HG03064 (cell line): ENCODE data around the gene ZMPSTE24.
"Not testable (repeated sequence)": the region's sequence is repeated elsewhere in the genome, so short reads cannot be mapped to it uniquely, and the experiment has no call there.

Experiments used
- ATAC-seq: cut with Tn5 transposase; IDR thresholded peaks from one replicate; pipeline ENCODE4 v1.9.1; 2021; ENCODE audit warnings: low read depth; ENCODE audit not compliant: unreplicated experiment

Gene ZMPSTE24

DNA sequence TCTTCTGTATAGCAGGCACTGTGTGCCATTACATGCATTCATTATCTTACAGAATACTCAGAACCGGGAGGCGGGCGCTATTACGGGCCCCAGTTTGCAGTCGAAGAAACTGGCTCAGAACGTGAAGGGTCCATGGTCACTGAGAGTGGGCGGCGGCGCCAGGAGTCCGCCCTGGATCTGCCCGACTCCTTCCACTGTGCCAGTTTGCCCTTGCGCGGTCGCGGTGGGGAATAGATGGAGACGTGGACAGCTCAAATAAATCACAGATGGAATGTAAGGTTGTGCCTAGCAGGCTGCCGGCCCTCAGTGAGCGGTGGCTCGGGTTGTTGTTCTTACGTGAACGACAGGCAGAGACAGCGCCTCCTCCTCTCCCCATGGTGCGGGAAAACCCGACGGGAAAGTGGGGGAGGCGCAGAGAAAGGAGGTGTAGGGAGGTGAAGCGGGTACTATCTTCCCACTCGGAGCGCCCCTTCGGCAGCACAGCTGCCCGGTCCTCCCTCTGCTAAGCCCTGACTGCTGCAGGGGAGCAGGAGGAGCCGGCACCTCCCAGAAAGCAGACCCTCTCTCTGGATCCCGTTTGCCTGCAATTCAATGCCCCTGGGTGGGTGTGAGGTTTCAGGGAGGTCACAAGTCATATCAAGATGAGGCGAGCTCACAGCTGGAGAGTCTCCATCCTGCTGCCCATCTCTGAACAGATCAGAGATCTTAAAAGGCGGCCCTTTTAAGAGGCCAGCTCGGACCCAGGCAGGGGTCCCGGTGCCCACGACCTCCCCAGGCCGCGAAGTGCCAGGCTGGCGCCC, 58.0 kb downstream of the ZMPSTE24 start:
- ATAC-seq = no peak

DNA sequence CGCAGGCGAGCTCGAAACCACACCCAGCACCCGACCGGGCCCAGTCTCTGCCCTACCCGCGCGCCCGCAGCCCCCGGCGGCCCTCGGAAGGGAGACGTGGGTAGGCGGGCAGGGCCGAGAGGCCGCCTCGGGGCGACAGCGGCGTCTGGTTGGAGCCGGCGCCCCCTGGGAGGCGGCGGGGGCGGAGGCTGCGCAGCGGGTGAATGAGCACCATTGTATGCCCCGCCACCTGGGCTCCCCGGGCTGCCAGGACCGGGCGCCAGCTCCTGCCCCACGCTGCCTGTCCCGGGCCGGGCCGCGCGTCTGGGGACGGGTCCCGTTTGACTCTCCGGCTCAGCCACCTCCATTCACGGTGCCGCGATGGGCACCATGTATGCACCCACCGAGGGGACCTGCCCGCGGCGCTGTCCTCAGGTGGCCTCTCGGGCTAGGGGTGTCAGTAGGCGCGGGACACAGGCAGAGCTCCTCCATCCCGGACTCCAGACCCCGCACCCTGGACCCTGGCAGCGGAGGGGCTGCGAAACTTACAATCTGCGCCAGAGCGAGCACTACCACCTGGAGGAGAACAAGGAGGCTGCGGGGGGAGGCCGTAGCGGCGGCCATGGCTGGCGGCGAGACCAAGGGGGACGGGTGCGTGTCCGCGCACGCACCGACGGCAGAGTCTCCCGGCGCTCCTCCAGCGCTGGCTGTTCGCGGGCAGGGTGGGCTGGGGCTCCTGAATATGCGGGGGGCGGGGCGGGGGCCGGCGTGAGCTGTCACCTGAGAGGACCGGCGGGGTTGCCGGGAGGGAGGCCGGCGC, 58.8 kb downstream of the ZMPSTE24 start, which contains the start of gene COL9A2:
TSS of gene COL9A2 (minus strand) at position 692 of the 799 bp plus-strand sequence. CDS start at position 603, 89 bp downstream.
- ATAC-seq = no peak

DNA sequence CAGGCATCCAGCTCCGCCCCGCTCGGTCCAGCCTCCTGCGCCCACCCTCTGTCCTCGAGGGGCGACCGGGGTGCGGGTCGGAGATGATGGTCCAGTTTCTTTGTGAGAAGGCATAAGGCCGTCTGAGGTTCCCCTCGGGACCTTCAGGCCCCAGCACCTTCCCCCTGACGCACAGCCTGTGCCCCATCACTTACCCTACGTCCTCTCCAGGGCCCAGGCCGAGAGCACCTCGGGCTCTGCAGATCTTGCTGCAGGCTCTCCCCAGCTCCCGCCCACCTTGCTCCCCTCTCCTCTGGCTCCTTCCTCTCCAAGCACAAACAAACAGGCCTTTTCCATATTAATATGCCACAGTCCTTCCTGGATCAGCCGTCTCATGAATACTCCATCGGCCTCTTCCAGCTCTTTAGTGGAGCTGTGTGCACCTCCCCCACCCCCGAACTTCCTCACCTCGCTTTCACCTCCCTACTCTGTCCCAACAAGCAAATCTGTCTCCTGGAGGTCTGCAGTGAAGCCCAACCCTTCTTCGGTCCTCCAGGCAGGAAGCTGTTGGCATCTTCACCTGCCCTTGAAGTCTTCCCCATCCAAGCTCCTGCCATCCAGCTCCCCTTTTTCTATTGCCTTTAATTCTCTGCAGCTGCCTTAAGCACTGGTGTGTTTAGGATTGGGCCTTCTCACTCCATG, 59.5 kb downstream of the ZMPSTE24 start:
- ATAC-seq = no peak

DNA sequence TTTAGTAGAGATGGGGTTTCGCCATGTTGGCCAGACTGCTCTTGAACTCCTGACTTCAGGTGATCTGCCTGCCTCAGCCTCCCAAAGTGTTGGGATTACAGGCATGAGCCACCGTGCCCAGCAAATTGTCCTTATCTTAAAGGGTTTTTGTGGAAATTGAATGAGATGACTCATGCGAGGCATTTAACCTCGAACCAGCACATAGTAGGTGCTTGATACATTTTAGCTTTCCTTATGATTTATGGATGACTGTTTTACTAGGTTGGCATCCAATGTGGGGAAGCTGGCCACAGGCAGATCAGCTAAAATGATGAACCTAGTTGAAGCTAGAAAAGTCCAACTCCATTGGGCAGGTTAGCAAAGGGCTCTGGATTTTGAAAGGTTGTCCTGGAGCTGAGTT, 60.4 kb downstream of the ZMPSTE24 start:
- no peak for ATAC-seq

DNA sequence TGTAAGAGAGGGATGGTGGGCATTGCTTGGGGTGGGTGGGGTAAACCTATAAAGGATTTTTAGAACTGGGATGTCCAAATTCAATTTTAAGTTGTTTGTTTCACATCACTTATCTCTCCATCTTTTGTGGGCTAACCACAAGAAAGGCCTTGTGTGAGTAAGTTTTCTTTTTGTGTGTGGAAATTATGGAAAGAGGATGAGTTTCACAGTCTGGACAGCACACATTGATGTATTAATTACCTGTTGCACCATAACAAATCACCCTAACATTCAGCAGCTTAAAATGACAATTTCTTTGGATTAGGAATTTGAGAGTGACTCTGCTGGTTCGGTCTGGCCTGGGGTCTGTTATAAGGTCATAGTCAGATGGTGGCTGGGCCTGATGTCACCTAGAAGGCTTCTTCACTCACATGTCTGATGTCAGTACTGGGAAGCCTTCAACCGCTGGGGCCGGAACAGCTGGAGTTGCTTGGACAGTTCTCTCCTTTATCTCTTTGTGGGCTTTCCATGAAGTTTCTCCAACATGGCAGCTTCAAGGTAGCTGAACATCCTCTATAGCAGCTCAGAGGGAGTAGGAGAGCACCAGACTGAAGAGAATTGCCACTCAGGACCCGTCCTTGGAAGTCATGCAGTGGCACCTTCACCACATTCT, 61.1 kb downstream of the ZMPSTE24 start:
- no peak for ATAC-seq

DNA sequence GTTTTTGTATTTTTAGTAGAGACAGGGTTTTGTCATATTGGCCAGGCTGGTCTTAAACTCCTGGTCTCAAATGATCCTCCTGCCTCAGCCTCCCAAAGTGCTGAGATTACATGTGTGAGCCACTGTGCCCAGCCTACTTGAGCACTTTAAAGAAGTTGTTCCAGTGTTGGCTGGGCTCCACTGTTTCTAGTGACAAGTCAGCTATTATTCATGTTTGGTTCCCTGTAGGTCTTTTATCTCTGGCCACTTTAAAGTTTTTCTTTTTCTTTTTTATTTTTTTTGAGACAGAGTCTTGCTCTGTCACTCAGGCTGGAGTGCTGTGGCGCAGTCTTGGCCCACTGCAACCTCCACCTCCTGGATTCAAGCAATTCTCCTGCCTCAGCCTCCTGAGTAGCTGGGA, 73.4 kb downstream of the ZMPSTE24 start:
- ATAC-seq = not testable (repeated sequence)

DNA sequence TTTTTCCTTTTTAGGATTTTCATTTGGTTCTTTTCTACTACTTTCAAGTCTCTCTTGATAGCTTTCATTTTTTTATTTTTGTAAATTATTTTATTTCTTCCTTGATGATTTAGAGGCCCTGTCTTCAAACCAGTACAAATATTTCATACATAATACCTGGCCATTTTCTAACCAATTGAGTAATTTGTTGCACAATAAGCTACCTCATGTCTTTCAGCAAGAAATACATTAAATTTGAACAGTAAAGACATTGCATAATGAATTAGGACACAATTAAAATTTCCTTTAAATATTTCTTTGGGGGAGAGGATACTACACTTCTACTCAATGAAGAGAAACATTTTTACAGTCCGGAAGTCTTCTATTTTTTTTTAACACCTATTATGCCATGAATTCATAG, 74.7 kb downstream of the ZMPSTE24 start:
- no peak for ATAC-seq

DNA sequence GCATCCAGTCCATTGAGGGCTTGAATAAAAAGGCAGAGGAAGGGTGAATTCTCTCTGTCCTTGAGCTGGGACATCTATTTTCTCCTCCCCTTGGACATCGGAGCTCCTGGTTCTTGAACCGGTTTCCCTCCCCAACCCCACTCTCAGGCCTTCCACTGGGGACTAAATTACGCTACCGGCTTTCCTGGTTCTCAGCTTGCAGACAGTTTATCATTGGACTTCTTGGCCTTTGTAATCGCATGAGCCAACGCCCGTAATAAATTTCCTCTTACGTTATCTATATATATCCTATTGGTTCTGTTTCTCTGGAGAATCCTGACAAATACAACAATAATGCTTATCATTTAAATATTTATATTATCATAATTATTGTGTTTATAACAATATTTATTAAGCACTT, 79.4 kb downstream of the ZMPSTE24 start:
- no peak for ATAC-seq

DNA sequence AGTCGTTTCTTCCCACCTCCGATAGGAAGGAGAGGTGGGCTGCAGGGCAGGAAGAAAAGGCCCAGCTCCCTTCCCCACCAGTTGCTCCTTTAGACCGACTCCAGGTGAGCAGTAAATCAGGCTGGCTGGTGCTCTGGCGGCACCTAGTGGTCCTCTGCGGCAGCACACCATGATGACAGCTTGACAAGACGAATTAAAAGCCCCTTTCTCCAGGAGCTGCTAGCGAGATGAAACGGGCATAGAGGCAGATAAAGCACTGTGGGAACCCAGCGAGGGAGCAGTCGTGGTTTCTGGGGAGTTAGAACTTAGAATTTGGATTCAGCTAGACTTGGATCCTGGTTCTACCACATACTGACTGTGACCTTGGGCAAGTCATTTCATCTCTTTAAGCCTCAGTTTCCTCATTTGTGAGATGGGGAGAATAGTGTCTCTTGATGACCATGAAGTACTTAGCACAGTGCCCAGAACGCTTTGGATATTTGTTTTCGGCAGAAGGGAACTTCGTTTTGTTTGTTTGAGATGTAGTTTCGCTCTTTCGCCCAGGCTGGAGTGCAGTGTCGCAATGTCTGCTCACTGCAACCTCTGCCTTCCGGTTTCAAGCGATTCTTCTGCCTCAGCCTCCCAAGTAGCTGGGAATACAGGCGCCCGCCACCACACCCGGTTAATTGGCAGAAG, 80.8 kb downstream of the ZMPSTE24 start:
- no peak for ATAC-seq

DNA sequence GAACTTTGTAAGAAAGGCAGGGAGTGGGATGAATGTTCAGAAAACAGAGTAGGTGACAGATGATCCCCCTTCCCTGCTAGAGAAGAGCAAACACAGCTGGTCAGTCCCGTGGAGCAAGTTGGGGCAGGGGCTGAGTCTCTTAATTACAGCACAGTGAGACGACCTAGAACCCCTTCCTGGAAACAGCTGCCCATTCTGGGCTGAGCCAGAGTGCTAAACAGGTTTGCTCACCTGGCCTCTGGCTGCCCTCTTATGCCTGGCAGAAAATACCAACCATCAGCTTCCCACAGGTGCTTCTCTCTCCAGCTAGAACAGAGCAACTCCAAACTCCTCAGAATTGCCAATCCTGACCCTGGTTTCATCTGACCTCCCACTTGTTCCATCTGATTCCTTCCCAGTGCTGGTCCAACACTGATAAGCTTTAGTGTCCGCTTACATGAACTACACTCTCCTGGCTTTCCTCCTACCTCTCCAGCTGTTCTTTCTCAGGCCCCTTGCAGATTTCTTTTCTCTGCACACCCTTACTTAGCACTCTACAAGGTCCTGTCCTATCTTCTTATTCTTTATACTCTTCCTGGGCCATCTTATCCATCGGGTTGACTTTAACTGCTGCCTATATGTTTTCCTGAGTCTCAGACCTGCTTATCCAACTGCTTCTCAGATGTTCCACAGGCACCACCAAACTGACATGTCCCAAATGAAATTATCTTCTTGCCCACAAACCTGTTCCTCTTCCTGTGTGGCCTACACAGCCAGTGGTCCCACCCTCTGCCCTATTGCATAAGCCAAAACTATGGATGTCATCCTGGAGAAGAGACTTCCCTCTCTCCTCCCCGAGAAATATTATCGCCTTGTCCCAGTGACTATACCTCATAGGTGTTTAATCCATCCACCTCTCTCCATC, 81.6 kb downstream of the ZMPSTE24 start:
- no peak for ATAC-seq

DNA sequence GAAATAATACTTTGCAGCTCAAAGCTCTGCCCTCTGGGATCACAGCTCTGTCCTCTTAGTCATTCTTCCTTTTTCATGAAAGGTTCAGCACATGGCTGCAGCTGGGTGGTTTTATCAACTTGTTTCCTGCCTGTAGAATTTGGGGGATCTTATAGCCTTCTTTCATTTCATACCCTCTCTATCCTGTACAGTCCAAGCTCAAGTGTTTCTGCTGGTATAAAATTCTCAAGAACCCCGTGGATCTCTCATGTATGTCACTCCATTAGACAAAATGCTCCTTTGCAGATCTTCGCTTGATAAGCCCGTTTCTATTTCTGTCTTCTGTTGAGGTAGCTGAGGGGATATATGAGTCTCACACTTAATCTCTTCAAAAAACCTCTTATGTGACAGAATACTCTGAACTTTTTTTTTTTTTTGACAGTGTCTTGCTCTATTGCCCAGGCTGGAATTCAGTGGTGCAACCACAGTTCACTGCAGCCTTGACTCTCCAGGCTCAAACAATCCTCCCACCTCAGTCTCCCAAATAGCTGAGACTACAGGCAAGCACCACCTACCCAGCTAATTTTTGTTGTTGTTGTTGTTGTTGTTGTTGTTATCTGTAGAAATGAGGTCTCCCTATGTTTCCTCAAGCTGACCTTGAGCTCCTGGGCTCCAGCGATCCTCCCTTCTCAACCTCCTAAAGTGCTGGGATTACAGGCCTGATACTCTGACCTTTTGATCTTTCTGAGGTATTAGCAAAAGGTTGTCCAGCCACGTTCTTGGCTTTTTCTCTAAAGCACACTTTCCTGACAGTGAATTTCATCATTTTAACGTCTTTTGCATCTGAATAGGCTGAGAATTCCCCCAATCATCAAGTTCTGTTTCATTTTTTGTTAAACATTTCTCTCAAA, 83.7 kb downstream of the ZMPSTE24 start:
- ATAC-seq = no peak

DNA sequence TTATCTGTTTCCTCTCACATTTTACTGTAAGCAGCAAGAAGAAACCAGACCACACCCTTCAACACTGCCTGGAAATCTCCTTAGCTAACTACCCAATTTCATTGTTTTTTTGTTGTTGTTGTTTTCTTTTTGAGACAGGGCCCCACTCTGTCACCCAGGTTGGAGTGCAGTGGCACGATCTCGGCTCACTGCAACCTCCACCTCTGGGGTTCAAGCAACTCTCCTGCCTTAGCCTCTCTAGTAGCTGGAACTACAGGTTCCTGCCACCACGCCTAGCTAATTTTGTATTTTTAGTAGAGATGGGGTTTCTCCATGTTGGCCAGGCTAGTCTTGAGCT, 84.3 kb downstream of the ZMPSTE24 start:
- not testable (repeated sequence) for ATAC-seq
